ENCODE measurements around the gene SEC24A.
"Not testable (repeated sequence)": the region's sequence is repeated elsewhere in the genome, so short reads cannot be mapped to it uniquely, and the experiment has no call there.

SEC24A gene

DNA sequence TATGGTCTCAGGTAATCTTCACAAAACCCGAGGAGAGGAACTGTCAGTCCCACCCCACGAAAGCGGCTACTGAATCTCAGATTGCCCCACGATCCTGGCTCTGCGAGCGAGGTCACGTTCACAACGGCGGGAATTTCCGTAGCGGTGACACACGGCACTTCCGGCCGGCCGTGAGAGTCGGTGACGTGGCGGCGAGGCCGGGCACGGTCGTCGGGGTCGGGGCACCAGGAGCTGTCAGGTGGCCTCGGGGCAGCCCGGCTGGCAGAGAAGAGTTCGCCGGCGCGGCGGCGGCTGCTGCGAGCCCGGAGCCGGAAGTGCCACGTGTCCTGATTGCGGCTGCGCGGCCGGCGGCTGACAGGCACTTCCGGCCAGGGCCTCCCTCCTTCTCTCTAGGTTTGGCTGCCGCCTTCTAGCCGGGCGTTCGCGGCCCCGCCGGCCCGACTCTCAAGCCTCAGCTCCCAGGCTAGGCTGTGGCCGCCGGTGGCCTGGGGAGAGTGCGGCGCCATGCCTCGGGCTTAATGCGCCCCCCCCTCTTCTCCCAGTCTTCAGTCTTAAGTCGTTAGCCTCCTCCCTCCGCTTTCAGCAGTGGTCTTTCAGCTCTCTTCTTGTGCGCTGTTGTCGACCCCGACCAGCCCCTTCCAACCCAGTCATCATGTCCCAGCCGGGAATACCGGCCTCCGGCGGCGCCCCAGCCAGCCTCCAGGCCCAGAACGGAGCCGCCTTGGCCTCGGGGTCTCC, at the start of gene SEC24A:
SEC24A (plus strand) TSS at position 361 of the 738 bp plus-strand sequence; CDS start at position 653, 292 bp downstream.
- peak; percentile 30 to 53 for DNase-seq

DNA sequence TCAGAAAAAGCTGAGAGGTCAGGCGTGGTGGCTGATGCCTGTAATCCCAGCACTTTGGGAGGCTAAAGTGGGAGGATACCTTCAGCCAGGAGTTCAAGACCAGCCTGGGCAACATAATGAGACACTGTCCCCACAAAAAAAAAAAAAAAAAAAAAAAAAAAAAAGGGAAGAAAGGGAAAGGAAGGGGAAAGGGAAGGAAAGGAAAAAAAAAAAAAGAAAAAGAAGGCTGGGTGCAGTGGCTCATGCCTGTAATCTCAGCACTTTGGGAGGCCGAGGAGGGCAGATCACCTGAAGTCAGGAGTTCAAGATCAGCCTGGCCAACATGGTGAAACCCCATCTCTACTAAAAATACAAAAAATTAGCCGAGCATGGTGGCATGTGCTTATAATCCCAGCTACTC, 48.8 kb upstream of the SEC24A start:
- not testable (repeated sequence) for DNase-seq

DNA sequence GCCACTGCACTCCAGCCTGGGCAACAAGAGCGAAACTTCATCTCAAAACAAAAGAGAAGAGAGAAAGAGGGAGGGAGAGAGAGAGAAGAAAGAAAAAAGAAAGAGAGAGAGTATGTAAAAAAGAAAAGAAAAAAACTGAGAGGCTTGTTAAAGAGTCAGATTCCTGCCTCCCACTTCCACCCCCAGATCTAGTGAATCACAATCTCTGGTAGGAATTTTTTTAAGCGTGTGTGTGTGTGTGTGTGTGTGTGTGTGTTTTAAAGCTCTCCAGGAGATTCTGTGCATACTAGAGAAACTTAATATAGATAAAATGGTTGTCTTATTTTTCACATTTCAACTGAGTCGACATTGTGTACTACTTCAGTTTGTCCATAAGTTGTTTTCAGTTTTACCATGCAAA, 48.0 kb upstream of the SEC24A start:
- DNase-seq: no peak

DNA sequence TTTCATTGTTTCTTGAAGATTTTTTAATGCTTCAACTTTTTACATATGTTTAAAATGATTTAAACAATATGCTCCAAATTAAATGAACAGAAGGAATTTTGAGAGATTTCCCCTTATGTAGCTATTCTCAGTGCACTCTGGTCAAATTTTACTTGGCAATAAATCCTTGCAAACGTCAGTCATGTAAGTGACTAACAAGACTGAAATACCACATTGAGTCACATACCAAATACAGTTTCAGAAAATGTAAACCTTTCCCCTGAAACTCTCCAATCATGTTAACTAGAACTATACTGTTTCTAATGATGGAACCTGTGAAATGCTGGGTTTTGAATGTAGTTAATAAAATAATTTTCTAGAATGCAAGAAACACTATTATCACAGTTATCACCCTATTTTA, 45.5 kb upstream of the SEC24A start:
- DNase-seq: no peak

DNA sequence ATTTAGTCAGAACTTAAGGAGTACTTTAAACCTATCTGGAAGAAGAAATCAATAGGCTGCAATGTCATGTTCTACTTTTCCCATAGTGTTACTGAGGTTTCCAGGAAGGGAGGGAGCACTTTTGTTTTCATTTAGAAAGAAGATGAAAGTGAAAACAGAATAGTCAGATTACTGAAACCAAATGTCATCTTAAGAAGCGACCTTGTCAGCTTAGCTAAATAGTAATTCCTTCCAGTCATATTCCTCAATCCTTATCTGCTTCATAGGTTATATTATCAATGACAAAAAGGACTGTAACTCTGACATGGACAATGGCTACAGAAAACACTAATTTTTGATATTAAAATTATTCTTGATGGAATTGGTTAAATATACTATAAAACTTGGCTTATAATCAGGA, 43.7 kb upstream of the SEC24A start:
- no peak for DNase-seq

DNA sequence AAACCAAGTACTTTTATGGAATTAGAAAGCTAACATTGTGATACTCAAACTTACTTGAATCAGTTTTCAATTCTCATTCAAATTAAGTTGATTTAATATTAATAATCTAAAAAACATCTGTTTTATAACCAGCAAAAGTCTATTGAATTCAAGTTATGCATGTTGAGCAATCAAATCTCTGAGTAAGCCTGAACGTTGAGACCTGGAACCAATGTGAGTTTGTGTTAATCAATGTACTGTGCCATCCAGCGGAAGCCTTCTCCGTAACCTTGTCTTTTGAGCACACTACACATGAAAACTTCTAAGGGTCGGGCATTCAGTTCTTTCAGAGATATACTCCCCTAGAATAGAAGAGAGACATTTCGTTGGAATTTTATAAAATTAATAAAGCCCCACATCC, 41.9 kb upstream of the SEC24A start:
- no peak for DNase-seq

DNA sequence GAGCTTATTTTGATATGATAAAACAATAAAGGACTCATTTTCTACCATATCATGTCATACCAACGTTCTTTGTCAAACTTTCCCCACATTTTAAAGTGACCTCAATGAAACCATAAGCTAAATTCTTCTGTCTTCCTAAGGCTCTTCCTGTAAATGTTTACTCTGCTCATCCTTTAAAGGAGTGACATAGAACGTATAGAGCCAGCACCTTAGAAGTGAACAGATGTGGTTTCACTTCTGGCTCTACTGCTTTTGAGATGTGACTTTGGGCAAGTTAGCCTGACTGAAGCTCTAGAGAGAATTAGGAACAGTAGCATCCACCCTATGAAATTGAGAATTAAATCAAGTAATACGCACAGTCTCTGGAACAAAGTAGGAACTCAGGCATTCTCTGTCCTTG, 40.0 kb upstream of the SEC24A start:
- no peak for DNase-seq

DNA sequence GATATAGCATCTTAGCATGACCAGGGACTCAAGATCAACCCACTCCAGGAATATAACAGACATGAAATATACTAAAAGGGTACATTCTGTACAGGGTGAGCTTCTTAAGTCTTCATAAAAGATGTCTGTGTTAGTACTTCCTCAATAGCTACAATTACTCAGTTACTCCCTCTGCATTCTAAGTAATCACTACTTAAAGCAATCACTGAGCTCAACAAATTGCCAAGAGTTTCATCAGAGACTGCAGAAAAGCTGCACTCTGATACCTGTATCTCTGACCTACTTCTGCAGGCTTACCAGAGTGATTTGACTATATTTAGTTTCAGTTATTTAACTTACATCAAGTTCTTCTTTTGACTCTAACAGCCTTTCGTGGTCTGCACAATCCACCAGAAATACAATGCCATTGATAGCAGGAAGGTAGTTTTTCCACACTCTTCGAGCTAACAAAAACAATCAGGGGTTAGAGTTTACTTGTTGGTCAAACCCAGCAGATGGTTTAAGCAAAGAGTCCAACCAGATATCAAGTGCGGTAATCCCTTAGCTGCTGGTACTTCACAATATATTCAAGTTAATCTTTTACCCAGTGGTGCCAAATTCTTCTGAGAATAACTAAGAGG, 39.2 kb upstream of the SEC24A start:
- no peak for DNase-seq

DNA sequence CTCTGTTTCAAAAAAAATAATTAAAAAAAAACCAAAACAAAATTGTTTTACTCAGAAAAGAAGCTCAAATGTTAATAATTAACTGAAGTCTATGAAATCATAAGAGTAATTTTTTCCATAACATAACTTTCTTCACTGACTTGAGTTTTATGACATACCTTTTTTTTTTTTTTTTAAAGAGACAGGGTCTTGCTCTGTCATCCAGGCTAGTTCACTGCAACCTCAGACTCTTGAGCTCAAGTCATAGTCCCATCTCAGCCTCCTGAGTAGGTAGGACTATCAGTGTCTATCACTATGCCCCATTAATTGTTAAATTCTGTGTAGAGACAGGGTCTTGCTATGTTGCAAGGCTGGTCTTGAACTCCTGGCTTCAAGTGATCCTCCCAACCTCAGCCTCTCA, 37.9 kb upstream of the SEC24A start:
- no peak for DNase-seq

DNA sequence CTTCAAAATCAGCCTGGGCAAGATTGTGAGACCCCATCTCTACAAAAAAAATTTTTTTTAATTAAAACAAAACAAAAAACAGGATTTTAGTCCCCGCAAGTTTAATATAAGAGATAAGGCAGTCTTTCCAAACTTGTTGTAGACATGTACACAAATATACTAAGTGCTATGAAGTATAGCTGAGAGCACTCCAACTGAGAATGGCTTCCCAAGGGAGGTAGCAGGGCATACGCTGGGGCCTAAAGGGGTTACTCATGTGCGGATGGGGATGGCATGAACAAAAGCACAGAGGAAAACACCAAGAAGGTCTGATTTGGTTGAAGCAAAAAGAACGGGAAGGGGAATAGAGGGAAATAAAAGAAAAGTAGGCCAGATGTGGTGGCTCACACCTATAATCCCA, 37.1 kb upstream of the SEC24A start:
- no peak for DNase-seq

DNA sequence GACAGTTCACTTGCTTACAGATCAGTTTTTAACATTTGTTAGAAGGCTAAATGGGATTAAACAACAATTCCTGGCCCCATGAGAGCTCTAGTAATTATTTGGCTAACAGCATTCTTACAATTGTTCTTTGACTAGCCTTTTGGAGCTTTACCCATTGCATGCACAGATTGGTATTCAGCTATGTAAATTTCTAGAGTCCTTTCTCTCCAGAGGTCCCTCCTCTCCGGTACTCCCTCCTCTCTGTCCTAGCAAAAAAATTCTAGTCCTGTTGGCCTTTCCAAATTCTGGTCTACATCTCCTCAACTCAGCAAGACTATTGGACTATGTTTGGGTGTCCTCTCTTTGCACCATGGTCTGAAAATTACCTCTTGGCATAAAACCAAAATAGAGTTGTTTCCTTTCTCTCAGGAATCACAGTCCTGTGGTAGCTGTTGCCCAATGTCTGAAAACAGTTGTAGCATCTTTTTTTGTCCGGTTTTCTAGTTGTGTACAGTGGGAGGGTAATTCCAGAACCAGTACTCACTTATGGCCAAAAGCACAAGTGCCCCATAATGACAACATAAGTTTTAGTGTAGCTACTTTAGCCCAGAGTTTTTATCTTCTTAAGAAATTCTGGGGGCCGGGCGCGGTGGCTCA, 34.0 kb upstream of the SEC24A start:
- DNase-seq: no peak

DNA sequence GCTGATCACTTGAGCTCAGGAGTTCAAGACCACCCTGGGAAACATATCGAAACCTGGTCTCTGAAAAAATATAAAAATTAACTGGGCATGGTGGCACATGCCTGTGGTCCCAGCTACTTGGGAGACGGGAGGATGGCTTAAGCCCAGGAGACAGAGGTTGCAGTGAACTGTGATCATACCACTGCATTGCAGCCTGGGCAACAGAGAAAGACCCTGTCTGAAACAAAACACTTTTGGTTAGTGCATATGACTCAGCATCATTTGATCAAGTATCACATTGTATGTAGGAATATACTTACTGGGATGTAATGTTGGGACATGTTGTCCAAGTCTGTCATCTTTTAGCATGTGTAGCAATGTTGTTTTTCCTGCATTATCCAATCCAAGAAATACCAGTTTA, 28.0 kb upstream of the SEC24A start:
- no peak for DNase-seq

DNA sequence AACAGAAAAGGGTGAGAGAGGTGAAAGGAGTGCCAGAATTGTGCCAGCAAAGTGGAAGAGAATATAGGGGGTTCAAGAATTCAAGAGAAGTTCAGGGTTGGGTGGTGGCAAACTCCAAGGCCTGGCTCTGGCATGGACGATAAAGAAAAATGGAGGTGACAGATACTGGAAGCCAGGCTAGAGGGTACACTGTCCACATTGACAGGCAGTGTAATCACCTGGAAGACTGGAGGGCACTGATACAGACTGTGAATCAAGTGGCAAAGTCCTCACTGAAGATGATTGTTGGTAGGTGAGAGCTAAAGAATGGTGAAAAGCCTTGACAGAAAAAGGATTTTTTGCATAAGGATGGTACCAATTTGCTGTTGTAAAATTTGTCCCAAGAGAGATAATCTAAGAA, 23.0 kb upstream of the SEC24A start:
- no peak for DNase-seq

DNA sequence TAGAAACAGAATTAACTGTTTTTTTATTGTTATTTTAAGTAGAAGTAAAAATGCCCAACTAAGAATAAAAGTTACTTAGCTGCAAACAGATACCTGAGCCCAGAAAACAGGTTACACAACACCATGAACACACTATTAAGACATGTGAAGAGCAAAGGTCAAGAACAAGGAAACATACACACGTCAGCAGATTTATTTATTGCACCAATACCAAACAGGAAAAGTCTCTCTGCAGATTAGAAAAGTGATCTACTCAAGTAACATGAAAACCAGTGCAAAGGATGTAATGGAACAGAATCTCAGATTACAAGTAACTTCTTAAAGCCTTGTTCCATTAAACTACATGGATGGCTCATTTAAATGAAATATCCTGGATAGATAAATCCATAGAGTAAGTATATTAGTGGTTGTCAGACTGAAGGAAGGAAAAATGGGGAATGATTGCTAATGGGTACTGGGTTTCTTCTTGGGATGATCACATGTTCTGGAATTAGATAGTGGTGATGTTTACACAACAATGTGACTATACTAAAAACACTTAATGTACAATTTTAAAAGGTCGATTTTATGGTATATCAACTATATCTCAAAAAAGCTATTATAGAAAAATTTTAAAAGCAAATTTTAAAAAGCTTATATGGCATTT, 22.1 kb upstream of the SEC24A start:
- DNase-seq: no peak

DNA sequence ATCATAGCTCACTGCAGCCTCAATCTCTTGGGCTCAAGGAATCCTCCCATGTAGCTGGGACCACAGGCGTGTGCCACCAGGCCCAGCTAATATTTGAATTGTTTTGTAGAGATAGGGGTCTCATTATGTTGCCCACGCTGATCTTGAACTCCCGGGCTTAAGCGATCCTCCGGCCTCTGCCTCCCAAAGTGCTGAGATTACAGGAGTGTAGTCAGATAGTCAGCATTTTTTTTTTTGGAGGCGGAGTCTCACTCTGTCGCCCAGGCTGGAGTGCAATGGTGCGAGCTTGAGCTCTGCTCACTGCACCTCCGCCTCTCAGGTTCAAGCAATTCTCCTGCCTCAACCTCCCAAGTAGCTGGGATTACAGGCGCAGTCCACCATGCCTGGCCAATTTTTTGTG, 14.4 kb upstream of the SEC24A start:
- DNase-seq: no peak

DNA sequence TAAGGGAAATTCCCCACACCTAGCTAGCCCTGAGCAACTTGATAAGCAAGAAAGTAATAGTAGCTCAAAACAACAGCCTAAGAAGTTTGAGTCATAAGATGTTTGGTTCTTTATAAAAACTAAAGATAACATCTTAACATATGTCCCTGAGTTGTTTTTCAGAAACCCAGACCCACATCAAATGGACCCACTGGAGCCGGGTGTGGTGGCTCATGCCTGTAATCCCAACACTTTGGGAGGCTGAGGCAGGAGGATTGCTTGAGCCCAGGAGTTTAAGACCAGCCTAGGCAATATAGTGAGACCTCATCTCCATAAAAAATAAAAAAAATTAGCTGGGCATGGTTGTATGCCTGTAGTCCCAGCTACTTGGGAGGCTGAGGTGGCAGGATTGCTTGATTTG, 13.2 kb upstream of the SEC24A start:
- DNase-seq: not testable (repeated sequence)

DNA sequence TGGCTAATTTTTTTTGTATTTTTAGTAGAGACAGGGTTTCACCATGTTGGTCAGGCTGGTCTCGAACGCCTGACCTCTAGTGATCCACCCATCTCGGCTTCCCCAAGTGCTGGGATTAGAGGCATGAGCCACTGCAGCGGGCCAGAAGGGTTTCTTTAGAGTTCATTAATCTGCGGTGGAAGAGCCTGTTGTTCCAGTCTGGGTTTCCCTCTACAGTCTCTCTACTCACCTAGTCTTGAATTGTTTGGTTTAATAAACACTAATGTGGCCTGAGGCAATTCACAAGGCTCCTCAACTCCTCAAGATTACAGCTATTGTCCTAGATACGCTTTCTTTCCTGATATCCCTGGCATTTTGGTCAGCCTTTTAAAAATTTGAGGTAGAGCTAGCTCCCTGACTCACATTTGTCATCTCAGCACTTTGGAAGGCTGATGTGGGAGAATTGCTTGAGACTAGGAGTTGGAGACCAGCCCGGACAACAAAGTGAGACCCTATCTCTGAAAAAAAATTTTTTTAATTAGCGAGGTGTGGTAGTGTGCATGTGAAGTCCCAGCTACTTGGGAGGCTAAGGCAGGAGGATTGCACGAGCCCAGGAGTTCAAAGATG, 11.4 kb upstream of the SEC24A start:
- DNase-seq: no peak

DNA sequence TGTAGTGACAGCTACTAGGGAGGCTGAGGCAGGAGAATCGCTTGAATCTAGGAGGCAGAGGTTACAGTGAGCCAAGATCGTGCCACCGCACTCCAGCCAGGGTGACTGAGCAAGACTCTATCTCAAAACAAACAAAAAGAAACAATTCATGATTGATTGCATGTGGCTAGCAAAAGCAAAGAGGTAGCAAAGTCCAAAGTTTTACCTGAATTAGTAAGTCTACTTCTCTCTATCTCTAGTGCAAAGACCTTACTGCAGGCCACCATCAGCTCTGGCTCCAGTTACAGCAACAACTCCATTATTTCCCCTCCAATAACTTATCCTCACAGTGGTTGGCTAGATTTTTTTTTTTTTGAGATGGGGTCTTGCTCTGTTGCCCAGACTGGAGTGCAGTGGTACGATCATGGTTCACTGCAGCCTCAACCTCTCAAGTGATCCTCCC, 9.8 kb upstream of the SEC24A start:
- DNase-seq: no peak

DNA sequence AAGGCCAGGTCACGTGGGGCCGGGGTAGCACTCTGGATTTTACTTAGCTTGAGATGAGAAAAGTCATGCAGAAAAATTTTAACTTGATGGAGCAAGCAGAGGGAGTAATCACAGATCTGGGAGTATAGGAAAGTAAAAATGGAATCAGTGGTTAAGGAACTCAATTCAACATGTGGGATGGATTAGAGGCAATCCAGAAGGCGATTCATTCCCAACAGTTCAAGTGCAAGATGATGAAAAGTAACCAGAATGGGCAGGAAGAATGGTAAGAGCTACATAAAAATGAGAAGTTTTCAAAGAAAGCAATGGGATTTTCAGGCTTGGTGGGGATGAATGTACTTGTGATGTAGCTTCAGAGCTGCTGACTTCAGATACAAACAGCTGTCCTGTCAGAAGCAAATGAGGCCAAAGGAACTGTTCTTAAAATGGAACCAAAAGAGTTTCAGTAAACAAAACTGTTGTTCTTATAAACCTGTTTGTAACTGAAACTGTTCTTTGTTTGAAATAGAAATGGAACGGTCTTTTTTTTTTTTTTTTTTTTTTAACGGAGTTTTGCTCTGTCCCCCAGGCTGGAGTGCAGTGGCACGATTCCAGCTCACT, 5.6 kb upstream of the SEC24A start:
- DNase-seq: no peak

DNA sequence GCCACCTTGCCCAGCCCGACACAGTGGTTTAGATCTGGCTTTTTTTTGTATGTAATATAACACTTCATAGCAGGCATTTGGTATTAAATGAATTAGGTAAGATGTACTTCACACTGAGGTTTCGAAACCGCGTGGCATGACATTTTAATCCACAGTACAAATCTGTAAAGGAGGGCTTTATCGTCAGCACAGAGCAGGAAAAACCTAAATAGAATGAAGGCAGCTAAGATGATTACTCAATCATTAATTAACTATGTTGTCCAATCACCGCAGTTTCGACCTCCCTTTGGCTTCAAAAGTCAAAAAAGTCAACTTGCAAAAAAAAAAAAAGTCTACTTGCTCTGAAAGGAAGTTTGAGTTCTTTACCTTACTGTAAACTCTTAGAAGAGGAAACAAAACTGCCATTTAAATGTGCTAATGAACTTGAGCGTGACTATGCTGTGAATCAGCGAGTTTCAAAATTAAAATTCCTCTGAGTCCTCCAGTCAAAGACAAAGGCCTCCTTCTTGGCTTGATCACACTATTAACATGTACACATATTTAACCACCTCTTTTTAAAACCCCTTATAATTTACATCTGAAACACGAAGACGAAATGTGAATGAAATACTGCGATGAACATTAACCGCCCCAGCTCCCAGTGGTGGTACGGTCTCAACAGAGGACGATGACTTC, 698 bp upstream of the SEC24A start:
- DNase-seq: no peak

DNA sequence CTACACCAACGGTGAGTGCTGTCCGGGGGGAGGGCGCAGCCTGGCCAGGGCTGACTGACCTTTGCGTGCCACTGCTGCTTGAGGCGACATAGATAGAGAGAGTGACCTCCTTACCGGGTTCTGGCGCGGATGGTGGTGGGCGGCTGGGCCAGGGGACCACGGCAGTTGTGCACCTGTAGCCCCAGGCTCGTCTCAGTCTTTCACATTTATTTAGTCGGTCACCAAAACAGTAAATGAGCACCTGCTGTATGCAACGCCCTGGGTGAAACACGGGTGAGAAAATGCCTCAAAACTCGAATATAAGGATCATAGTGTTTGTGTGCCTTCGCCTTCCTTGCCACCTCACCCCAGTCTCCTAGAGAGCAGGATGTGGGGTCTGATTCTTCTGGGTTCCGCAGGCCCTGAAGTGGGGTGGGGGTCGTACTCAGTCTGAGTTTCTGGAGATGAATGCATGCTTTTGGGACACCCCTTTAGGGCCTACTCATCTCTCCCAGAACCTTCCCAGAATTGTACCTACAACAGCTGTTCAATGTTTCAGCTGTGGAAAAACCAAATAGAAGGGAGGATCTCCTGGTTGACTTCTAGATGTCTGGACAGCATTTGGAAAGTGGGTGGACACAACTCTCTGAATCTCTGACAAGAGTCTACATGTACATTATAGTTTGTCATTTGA, 714 bp downstream of the SEC24A start:
- DNase-seq: no peak

DNA sequence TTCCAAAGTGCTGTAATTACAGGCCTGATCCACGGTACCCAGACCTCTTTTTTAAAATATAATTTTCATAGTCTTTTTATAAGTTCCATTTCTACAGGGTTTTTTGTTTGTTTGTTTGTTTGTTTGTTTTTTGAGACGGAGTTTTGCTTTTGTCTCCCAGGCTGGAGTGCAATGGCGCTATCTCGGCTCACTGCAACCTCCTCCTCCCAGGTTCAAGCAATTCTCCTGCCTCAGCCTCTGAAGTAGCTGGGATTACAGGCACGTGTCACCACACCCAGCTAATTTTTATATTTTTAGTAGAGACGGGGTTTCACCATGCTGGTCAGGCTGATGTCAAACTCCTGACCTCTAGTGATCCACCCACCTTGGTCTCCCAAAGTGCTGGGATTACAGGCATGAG, 2.1 kb downstream of the SEC24A start:
- not testable (repeated sequence) for DNase-seq
